H1 (cell line): Measurements from ENCODE around the gene RALGAPA2. TPM values are rescaled to one million over a fixed set of nuclear protein-coding genes. Genes with fewer than 3 reads are reported as not detected.

Source experiments
- BRCA1 ChIP-seq: IDR thresholded peaks from 2 replicates; pipeline ENCODE4 v1.6.1; 2012; ENCODE audit warnings: low read depth, low read length, improper control_type of control experiment
- CHD1 ChIP-seq: IDR thresholded peaks from 2 replicates; pipeline ENCODE4 v1.6.1; 2012; ENCODE audit warnings: low read depth, low read length, improper control_type of control experiment
- CREB1 ChIP-seq: IDR thresholded peaks from 2 replicates; pipeline ENCODE4 v1.6.1; 2012; ENCODE audit warnings: inconsistent platforms
- HDAC2 ChIP-seq, 2 experiments: fragments of 300-600 bp in 1 of 2; sonication (generic) in 1 of 2; IDR thresholded peaks; 2 replicates each; pipeline ENCODE4 v1.6.1; 2011 to 2012; ENCODE audit warnings: low read depth in 2 of 2, low read length in 2 of 2, mild to moderate bottlenecking in 2 of 2, moderate library complexity in 2 of 2, borderline replicate concordance in 1 of 2, inconsistent platforms in 1 of 2
- JUN ChIP-seq: IDR thresholded peaks from 2 replicates; pipeline ENCODE4 v1.6.1; 2011; ENCODE audit warnings: low read depth, mild to moderate bottlenecking, improper control_type of control experiment, low read length
- KDM5A ChIP-seq: fragments of 200-600 bp; IDR thresholded peaks from 2 replicates; pipeline ENCODE4 v1.7.1; 2012; ENCODE audit warnings: mild to moderate bottlenecking, low read length, inconsistent platforms, mixed read lengths
- SP1 ChIP-seq: IDR thresholded peaks from 2 replicates; pipeline ENCODE4 v1.6.1; 2011; ENCODE audit warnings: low read depth, low read length
- SP2 ChIP-seq: IDR thresholded peaks from 2 replicates; pipeline ENCODE4 v1.6.1; 2012; ENCODE audit warnings: mild to moderate bottlenecking, low read length, inconsistent platforms
- SRF ChIP-seq: IDR thresholded peaks from 2 replicates; pipeline ENCODE4 v1.6.1; 2011; ENCODE audit warnings: mild to moderate bottlenecking, low read depth, low read length, moderate library complexity
- TAF1 ChIP-seq: IDR thresholded peaks from 2 replicates; pipeline ENCODE4 v1.6.1; 2011; ENCODE audit warnings: mild to moderate bottlenecking, low read depth, low read length
- TEAD4 ChIP-seq: IDR thresholded peaks from 2 replicates; pipeline ENCODE4 v1.6.1; 2012; ENCODE audit warnings: low read depth, low read length, inconsistent platforms, mixed read lengths
- YY1 ChIP-seq: IDR thresholded peaks from 2 replicates; pipeline ENCODE4 v1.6.1; 2011; ENCODE audit warnings: low read depth, mild to moderate bottlenecking, low read length
- polyA plus RNA-seq, 7 experiments: library from polyadenylated mRNA; depleted of rRNA in 3 of 7; stranded (reverse) in 5 of 7; unstranded in 2 of 7; fragments of >200 nt in 5 of 7; fragments of 200-250 nt in 2 of 7; gene quantifications; 1 replicate in 5 of 7; 2 replicates in 1 of 7; 4 replicates in 1 of 7; pipeline versions ENCODE4 v1.2.1 to v1.2.3, GENCODE V29; 2011 to 2013; ENCODE audit warnings: missing spikeins in 2 of 7, mixed read lengths in 2 of 7
- total RNA-seq: library from RNA; stranded (reverse); fragmentation: NEBNext Ultra II Directional; extraction: Animal tissue kit (Norgen Biotek cat#: 25700); gene quantifications from 2 replicates; pipeline ENCODE4 v1.2.1, GENCODE V29; 2021
- TF ChIP-seq, protein P1 (sequence below): fragments of 300-600 bp; sonication (generic); IDR thresholded peaks from 2 replicates; pipeline ENCODE4 v1.7.1; 2012; ENCODE audit warnings: low read length, moderate library complexity, mild to moderate bottlenecking, inconsistent platforms; ENCODE audit not compliant: insufficient replicate concordance

RALGAPA2 gene
- total and polyA plus RNA-seq, 2 of the 8 experiments (the other 6 are each of a cell fraction or from before 2014, with no cell fraction given): 5.1 to 25.5 TPM

DNA sequence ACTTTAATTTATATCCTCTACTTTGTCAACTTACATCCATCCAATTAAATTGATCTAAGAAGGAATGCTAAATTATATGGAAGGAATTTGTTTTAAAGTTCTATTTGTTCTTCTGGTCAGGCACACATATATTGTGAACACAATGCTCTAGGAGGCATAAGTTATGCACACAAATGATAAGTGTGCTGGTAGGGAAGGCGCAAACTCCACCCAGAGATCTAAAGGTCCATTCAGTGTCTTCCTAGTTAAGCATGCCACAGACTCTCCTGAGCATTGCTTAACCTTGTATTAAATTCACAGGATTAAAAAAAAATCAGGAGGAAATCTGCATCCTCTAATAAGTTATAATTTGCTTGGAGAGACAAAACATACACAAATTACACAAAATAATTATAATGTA lies 127.3 kb downstream of the RALGAPA2 start (continued):
- TF ChIP-seq, protein P1, sequence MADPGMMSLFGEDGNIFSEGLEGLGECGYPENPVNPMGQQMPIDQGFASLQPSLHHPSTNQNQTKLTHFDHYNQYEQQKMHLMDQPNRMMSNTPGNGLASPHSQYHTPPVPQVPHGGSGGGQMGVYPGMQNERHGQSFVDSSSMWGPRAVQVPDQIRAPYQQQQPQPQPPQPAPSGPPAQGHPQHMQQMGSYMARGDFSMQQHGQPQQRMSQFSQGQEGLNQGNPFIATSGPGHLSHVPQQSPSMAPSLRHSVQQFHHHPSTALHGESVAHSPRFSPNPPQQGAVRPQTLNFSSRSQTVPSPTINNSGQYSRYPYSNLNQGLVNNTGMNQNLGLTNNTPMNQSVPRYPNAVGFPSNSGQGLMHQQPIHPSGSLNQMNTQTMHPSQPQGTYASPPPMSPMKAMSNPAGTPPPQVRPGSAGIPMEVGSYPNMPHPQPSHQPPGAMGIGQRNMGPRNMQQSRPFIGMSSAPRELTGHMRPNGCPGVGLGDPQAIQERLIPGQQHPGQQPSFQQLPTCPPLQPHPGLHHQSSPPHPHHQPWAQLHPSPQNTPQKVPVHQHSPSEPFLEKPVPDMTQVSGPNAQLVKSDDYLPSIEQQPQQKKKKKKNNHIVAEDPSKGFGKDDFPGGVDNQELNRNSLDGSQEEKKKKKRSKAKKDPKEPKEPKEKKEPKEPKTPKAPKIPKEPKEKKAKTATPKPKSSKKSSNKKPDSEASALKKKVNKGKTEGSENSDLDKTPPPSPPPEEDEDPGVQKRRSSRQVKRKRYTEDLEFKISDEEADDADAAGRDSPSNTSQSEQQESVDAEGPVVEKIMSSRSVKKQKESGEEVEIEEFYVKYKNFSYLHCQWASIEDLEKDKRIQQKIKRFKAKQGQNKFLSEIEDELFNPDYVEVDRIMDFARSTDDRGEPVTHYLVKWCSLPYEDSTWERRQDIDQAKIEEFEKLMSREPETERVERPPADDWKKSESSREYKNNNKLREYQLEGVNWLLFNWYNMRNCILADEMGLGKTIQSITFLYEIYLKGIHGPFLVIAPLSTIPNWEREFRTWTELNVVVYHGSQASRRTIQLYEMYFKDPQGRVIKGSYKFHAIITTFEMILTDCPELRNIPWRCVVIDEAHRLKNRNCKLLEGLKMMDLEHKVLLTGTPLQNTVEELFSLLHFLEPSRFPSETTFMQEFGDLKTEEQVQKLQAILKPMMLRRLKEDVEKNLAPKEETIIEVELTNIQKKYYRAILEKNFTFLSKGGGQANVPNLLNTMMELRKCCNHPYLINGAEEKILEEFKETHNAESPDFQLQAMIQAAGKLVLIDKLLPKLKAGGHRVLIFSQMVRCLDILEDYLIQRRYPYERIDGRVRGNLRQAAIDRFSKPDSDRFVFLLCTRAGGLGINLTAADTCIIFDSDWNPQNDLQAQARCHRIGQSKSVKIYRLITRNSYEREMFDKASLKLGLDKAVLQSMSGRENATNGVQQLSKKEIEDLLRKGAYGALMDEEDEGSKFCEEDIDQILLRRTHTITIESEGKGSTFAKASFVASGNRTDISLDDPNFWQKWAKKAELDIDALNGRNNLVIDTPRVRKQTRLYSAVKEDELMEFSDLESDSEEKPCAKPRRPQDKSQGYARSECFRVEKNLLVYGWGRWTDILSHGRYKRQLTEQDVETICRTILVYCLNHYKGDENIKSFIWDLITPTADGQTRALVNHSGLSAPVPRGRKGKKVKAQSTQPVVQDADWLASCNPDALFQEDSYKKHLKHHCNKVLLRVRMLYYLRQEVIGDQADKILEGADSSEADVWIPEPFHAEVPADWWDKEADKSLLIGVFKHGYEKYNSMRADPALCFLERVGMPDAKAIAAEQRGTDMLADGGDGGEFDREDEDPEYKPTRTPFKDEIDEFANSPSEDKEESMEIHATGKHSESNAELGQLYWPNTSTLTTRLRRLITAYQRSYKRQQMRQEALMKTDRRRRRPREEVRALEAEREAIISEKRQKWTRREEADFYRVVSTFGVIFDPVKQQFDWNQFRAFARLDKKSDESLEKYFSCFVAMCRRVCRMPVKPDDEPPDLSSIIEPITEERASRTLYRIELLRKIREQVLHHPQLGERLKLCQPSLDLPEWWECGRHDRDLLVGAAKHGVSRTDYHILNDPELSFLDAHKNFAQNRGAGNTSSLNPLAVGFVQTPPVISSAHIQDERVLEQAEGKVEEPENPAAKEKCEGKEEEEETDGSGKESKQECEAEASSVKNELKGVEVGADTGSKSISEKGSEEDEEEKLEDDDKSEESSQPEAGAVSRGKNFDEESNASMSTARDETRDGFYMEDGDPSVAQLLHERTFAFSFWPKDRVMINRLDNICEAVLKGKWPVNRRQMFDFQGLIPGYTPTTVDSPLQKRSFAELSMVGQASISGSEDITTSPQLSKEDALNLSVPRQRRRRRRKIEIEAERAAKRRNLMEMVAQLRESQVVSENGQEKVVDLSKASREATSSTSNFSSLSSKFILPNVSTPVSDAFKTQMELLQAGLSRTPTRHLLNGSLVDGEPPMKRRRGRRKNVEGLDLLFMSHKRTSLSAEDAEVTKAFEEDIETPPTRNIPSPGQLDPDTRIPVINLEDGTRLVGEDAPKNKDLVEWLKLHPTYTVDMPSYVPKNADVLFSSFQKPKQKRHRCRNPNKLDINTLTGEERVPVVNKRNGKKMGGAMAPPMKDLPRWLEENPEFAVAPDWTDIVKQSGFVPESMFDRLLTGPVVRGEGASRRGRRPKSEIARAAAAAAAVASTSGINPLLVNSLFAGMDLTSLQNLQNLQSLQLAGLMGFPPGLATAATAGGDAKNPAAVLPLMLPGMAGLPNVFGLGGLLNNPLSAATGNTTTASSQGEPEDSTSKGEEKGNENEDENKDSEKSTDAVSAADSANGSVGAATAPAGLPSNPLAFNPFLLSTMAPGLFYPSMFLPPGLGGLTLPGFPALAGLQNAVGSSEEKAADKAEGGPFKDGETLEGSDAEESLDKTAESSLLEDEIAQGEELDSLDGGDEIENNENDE: no peak
- TF ChIP-seq SRF: no peak
- no peak for TF ChIP-seq YY1
- TF ChIP-seq TEAD4: no peak
- TF ChIP-seq KDM5A: no peak
- TF ChIP-seq CREB1: no peak
- no peak for TF ChIP-seq BRCA1
- TF ChIP-seq JUN: no peak
- no peak for TF ChIP-seq SP1
- no peak for TF ChIP-seq TAF1
- no peak for TF ChIP-seq SP2
- TF ChIP-seq HDAC2 (IDR thresholded peaks at IDR 0.05; ENCODE audit: borderline replicate concordance in 1 of 2, low read depth in 2 of 2, low read length in 2 of 2): no peak
- TF ChIP-seq CHD1: no peak
